WTC11 (cell line): ENCODE measurements around the gene KCNV2.

Experiments
- NR1H2 ChIP-seq: sonication (generic); formaldehyde crosslinking; IDR thresholded peaks from 2 replicates; pipeline ENCODE4 v1.9.0; 2021; ENCODE audit warnings: mild to moderate bottlenecking, moderate library complexity, missing genetic modification reagents
- TCF7 ChIP-seq: sonication (generic); formaldehyde crosslinking; IDR thresholded peaks from 2 replicates; pipeline ENCODE4 v1.8.0; 2022; ENCODE audit warnings: mild to moderate bottlenecking, low read depth, missing genetic modification reagents, moderate library complexity
- TEAD4 ChIP-seq: sonication (generic); formaldehyde crosslinking; IDR thresholded peaks from 2 replicates; pipeline ENCODE4 v1.8.0; 2022; ENCODE audit warnings: mild to moderate bottlenecking, missing genetic modification reagents
- ZBTB21 ChIP-seq: sonication (generic); formaldehyde crosslinking; IDR thresholded peaks from 2 replicates; pipeline ENCODE4 v1.8.1; 2023; ENCODE audit warnings: mild to moderate bottlenecking, missing genetic modification reagents, borderline replicate concordance
- TF ChIP-seq, protein P1 (sequence below): sonication (generic); formaldehyde crosslinking; IDR thresholded peaks from 2 replicates; pipeline ENCODE4 v1.8.1; 2023; ENCODE audit warnings: mild to moderate bottlenecking, missing genetic modification reagents, moderate library complexity
- TF ChIP-seq, protein P2 (sequence below): fragments of 200-600 bp; IDR thresholded peaks from 2 replicates; pipeline ENCODE4 v1.8.0; 2022; ENCODE audit warnings: antibody characterized with exemption
- TF ChIP-seq, protein P3 (sequence below): sonication (generic); formaldehyde crosslinking; IDR thresholded peaks from 2 replicates; pipeline ENCODE4 v1.8.0; 2022; ENCODE audit warnings: missing genetic modification reagents
- TF ChIP-seq, protein P4 (sequence below): fragments of 250-450 bp; sonication (Bioruptor Pico); IDR thresholded peaks from 2 replicates; pipeline ENCODE4 v1.9.0; 2021; ENCODE audit warnings: mild to moderate bottlenecking, borderline replicate concordance
- TF ChIP-seq, protein P5 (sequence below): sonication (generic); formaldehyde crosslinking; IDR thresholded peaks from 2 replicates; pipeline ENCODE4 v1.8.1; 2023; ENCODE audit warnings: mild to moderate bottlenecking, missing genetic modification reagents, borderline replicate concordance
- TF ChIP-seq, protein P6 (sequence below): sonication (generic); formaldehyde crosslinking; IDR thresholded peaks from 2 replicates; pipeline ENCODE4 v1.8.0; 2022; ENCODE audit warnings: mild to moderate bottlenecking, missing genetic modification reagents

DNA sequence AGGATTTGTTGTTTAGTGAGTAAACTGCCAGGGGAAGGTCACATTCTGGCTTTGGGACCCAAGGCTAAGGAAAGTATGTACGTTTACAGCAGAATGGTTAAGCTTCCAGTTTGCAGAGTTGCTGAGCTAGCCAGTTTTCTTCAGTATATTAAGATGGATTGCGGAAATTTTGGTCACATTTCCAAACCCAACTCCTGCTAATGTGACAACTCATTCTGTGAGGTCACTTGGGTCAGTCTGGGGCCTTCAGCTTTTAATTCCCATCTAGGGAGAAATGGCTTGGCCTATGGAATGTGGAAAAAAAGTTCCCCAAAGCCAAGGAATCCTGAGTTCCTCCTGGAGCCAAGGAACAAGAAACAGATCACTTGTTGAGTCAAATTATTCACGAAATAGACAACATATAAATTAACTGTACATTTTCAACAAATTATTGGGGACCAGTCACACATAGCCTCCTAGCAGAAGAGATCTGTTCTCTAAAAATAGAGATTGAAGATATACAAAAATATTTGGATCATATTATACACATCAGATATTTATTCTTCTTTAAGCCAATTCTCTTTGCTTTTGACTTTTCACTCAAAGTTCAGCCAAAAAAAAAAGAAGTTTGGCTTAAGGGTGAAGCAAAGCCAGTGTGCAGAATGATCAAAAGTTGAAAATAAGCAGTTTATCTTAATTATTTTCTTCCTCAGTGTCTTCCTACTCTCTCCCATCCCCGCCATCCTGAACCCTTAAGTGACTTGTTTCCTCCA is 8.8 kb downstream of the KCNV2 start:
- TF ChIP-seq, protein P1, sequence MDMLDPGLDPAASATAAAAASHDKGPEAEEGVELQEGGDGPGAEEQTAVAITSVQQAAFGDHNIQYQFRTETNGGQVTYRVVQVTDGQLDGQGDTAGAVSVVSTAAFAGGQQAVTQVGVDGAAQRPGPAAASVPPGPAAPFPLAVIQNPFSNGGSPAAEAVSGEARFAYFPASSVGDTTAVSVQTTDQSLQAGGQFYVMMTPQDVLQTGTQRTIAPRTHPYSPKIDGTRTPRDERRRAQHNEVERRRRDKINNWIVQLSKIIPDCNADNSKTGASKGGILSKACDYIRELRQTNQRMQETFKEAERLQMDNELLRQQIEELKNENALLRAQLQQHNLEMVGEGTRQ (CRISPR knock-in tag), result no peak
- no peak for TF ChIP-seq TEAD4 (CRISPR knock-in tag)
- TF ChIP-seq, protein P2, sequence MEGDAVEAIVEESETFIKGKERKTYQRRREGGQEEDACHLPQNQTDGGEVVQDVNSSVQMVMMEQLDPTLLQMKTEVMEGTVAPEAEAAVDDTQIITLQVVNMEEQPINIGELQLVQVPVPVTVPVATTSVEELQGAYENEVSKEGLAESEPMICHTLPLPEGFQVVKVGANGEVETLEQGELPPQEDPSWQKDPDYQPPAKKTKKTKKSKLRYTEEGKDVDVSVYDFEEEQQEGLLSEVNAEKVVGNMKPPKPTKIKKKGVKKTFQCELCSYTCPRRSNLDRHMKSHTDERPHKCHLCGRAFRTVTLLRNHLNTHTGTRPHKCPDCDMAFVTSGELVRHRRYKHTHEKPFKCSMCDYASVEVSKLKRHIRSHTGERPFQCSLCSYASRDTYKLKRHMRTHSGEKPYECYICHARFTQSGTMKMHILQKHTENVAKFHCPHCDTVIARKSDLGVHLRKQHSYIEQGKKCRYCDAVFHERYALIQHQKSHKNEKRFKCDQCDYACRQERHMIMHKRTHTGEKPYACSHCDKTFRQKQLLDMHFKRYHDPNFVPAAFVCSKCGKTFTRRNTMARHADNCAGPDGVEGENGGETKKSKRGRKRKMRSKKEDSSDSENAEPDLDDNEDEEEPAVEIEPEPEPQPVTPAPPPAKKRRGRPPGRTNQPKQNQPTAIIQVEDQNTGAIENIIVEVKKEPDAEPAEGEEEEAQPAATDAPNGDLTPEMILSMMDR, result no peak
- no peak for TF ChIP-seq TCF7 (CRISPR knock-in tag)
- TF ChIP-seq, protein P3, sequence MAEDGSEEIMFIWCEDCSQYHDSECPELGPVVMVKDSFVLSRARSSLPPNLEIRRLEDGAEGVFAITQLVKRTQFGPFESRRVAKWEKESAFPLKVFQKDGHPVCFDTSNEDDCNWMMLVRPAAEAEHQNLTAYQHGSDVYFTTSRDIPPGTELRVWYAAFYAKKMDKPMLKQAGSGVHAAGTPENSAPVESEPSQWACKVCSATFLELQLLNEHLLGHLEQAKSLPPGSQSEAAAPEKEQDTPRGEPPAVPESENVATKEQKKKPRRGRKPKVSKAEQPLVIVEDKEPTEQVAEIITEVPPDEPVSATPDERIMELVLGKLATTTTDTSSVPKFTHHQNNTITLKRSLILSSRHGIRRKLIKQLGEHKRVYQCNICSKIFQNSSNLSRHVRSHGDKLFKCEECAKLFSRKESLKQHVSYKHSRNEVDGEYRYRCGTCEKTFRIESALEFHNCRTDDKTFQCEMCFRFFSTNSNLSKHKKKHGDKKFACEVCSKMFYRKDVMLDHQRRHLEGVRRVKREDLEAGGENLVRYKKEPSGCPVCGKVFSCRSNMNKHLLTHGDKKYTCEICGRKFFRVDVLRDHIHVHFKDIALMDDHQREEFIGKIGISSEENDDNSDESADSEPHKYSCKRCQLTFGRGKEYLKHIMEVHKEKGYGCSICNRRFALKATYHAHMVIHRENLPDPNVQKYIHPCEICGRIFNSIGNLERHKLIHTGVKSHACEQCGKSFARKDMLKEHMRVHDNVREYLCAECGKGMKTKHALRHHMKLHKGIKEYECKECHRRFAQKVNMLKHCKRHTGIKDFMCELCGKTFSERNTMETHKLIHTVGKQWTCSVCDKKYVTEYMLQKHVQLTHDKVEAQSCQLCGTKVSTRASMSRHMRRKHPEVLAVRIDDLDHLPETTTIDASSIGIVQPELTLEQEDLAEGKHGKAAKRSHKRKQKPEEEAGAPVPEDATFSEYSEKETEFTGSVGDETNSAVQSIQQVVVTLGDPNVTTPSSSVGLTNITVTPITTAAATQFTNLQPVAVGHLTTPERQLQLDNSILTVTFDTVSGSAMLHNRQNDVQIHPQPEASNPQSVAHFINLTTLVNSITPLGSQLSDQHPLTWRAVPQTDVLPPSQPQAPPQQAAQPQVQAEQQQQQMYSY, result no peak
- no peak for TF ChIP-seq ZBTB21 (CRISPR knock-in tag)
- TF ChIP-seq NR1H2 (CRISPR knock-in tag), result no peak
- TF ChIP-seq, protein P4, sequence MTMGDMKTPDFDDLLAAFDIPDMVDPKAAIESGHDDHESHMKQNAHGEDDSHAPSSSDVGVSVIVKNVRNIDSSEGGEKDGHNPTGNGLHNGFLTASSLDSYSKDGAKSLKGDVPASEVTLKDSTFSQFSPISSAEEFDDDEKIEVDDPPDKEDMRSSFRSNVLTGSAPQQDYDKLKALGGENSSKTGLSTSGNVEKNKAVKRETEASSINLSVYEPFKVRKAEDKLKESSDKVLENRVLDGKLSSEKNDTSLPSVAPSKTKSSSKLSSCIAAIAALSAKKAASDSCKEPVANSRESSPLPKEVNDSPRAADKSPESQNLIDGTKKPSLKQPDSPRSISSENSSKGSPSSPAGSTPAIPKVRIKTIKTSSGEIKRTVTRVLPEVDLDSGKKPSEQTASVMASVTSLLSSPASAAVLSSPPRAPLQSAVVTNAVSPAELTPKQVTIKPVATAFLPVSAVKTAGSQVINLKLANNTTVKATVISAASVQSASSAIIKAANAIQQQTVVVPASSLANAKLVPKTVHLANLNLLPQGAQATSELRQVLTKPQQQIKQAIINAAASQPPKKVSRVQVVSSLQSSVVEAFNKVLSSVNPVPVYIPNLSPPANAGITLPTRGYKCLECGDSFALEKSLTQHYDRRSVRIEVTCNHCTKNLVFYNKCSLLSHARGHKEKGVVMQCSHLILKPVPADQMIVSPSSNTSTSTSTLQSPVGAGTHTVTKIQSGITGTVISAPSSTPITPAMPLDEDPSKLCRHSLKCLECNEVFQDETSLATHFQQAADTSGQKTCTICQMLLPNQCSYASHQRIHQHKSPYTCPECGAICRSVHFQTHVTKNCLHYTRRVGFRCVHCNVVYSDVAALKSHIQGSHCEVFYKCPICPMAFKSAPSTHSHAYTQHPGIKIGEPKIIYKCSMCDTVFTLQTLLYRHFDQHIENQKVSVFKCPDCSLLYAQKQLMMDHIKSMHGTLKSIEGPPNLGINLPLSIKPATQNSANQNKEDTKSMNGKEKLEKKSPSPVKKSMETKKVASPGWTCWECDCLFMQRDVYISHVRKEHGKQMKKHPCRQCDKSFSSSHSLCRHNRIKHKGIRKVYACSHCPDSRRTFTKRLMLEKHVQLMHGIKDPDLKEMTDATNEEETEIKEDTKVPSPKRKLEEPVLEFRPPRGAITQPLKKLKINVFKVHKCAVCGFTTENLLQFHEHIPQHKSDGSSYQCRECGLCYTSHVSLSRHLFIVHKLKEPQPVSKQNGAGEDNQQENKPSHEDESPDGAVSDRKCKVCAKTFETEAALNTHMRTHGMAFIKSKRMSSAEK, result no peak
- TF ChIP-seq, protein P5, sequence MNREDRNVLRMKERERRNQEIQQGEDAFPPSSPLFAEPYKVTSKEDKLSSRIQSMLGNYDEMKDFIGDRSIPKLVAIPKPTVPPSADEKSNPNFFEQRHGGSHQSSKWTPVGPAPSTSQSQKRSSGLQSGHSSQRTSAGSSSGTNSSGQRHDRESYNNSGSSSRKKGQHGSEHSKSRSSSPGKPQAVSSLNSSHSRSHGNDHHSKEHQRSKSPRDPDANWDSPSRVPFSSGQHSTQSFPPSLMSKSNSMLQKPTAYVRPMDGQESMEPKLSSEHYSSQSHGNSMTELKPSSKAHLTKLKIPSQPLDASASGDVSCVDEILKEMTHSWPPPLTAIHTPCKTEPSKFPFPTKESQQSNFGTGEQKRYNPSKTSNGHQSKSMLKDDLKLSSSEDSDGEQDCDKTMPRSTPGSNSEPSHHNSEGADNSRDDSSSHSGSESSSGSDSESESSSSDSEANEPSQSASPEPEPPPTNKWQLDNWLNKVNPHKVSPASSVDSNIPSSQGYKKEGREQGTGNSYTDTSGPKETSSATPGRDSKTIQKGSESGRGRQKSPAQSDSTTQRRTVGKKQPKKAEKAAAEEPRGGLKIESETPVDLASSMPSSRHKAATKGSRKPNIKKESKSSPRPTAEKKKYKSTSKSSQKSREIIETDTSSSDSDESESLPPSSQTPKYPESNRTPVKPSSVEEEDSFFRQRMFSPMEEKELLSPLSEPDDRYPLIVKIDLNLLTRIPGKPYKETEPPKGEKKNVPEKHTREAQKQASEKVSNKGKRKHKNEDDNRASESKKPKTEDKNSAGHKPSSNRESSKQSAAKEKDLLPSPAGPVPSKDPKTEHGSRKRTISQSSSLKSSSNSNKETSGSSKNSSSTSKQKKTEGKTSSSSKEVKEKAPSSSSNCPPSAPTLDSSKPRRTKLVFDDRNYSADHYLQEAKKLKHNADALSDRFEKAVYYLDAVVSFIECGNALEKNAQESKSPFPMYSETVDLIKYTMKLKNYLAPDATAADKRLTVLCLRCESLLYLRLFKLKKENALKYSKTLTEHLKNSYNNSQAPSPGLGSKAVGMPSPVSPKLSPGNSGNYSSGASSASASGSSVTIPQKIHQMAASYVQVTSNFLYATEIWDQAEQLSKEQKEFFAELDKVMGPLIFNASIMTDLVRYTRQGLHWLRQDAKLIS (CRISPR knock-in tag), result no peak
- TF ChIP-seq, protein P6, sequence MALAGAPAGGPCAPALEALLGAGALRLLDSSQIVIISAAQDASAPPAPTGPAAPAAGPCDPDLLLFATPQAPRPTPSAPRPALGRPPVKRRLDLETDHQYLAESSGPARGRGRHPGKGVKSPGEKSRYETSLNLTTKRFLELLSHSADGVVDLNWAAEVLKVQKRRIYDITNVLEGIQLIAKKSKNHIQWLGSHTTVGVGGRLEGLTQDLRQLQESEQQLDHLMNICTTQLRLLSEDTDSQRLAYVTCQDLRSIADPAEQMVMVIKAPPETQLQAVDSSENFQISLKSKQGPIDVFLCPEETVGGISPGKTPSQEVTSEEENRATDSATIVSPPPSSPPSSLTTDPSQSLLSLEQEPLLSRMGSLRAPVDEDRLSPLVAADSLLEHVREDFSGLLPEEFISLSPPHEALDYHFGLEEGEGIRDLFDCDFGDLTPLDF (CRISPR knock-in tag), result no peak
